Fibroblast of peridontal ligament (primary cell): ENCODE measurements around the gene MGRN1.
A peak's percentile ranks its signal among the peaks of the same experiment; 100 is the strongest.

ENCODE experiments used
- DNase-seq: peaks from one replicate; pipeline ENCODE4 v3.0.0-alpha.2; 2010; ENCODE audit errors: extremely low read depth

Gene MGRN1

DNA sequence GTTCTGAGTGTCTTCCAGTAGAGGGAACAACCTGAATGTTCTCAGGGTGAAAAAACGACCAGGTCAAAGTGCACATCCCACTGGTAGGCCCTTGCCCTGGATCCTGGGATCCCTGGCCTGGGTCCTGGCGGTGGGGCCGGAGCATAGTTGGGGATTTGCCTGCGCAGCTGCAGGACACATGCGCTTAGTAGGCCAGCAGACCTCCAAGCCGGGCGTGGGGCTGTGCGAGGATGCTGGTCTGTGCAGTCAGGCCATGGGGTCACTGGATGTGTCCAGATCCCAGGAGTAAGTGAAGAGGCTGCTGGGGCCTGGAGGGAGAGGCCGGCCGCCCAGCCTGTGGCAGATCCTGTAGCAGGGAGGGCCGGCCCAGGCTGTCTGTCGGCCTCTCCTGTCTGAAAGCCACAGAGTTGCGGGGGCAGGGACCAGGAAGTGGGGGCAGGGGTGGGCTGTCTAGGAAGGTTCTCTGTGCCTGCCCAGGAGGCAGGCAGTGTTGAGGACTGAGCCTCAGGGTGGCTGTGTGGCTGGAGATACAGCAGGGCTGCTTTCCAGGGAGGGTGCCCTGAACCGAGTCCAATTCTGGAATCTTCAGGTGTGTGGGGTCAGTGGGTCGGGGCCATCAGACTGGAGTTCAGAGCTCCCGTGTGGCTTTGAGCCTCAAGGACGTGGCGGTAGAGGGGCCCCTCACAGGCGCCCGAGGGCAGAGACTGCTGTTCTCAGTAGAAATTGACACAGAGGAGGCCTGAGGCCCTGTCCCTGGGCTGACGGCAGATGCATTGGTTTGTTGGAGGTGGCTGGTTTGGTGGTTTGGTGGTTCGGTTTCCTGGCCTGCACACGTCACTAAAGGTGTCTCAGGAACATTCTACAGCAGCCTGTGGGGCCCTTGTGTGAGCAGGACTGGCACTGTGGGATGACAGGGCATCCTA, 51.5 kb downstream of the MGRN1 start:
- no peak for DNase-seq

DNA sequence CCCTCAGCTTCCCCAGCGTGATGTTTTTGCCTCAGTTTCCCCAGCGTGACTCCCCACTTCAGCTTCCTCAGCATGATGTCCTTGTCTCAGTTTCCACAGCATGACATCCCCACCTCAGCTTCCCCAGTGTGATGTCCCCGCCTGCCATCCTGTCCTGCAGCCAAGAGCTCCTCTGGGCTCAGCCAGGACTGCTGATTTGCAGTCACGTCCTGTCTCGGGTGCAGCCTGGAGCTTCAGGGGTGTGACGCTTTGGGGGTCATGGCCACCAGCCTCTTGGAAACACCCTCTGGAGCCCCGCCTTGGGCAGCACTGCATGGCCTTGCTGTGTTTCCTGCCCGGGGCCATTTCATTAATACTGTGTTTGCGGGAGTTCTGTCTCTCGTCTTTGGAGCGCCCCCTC, 52.2 kb downstream of the MGRN1 start:
- no peak for DNase-seq

DNA sequence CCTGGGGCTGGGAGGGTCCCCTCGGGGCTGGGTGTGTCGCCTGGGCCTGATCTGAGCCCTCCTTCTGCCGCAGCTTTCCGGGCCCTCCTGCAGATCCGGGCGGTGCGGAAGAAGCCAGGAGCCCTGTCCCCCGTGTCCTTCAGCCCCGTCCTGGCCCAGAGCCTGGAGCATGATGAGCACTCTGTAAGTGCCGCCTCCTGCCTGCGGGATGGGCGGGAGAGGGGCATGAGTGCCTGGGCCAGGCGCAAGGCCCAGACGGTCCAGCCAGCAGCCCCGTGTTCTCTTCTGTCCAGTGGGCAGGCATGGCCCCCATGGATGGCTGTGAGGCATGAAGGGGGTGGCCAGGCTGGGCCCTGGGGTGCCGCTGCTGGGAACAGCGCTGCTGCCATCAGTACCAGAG, 52.8 kb downstream of the MGRN1 start:
- DNase-seq, result no peak

DNA sequence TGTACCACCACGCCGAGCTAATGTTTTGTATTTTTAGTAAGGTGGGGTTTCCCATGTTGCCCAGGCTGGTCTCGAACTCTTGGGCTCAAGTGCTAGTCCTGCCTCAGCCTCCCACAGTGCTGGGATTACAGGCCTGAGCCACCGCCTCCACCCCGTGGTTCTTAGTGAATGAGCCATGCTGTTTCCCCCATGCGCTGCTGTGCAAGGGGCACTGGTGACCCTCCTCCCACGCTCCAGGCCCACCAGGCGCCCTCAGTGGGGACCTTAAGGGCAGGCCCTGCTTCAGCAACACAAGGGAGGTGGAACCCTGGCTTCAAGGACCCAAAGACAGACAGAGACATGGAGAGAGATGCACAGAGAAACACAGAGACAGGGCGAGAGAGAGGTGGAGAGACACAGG, 53.4 kb downstream of the MGRN1 start:
- no peak for DNase-seq

DNA sequence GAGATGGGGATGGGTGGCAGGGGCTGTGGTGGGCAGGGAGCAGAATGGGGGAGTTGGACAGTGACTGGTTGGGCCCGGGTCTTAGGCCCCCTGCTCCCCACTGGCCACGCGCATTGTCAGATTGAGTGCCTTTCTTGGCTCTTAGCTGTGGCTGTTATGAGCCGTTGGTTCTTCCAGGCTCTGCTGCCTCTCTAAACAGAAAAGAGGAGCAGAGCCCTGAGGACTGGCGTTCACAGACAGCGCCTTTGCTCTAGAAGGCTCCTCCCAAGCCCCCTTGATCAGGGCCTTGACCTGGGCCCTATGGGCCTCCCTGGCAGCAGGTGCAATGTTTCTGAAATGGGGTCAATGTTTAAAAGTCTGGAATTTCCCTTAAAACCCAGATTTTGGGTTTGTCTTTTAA, 54.0 kb downstream of the MGRN1 start:
- DNase-seq, result no peak

DNA sequence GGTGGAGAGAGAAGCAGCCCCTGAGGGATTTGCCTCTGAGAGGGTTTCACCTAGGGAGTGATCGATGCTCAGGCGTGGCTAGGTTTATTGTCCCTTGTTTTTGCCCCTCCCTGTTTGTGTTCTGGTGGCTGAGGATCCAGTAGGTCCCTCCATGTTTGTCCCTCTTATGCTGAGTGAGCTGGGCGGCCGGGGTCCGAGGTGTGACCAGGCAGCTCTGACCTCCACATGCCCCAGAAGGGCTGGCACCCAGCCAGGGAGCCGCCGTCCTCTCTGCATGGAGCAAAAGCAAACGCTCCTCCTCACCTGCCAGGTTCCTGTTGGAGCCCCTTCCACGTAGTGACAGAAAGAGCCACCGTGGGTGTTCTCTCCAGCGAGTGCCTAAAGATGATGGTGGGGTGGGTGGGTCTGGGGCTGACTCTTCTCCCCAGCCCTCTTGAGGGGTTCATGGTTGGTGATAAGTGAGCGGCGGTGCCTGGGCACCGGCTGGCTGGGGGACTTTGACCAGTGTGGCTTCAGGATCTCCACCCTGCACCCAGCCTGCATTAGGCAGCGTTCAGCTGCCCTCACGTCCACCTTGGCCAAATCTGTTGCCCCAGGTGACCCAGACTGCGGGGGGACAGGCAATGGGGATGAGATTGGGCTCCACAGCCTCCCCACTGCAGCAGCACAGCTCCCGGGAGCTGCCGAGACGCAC, 54.7 kb downstream of the MGRN1 start:
- no peak for DNase-seq

DNA sequence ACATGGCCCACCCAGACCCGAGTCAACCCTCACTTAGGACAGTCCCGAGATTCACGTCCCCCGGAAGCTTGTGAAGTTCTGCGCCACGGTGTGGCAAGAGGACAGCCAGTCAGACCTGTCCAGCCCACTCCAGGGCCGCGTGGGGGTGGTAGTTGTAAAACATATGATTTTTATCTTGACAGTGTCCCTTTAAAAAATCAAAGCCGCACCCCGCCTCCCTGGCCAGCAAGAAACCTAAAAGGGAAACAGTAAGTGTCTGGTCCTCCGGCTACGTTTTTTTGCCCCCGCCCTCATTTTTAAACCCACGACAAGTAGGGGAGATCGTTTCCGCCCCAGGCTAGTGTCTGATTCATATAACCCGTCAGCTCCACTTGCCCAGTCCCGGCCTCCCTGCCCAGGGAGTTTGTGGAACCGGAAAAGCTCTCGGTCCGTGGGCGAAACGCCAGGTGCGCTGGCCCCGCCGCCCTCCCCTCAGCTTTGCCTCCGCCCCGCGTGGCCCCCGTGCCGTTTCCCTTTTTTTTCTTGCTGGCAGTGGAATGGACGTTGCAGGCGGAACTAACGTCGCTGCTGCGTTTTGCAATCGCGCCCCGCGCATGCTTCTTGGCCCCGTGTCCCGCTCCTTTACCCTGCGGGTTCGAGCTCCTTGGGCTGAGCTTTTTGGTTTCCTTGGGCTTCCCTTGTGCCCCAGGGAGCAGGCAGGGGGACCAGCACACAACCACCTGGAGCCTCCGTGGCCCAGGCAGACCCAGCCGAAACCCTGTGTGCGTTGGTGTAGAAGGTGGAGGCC, 55.4 kb downstream of the MGRN1 start:
- DNase-seq, result peak; percentile 63

DNA sequence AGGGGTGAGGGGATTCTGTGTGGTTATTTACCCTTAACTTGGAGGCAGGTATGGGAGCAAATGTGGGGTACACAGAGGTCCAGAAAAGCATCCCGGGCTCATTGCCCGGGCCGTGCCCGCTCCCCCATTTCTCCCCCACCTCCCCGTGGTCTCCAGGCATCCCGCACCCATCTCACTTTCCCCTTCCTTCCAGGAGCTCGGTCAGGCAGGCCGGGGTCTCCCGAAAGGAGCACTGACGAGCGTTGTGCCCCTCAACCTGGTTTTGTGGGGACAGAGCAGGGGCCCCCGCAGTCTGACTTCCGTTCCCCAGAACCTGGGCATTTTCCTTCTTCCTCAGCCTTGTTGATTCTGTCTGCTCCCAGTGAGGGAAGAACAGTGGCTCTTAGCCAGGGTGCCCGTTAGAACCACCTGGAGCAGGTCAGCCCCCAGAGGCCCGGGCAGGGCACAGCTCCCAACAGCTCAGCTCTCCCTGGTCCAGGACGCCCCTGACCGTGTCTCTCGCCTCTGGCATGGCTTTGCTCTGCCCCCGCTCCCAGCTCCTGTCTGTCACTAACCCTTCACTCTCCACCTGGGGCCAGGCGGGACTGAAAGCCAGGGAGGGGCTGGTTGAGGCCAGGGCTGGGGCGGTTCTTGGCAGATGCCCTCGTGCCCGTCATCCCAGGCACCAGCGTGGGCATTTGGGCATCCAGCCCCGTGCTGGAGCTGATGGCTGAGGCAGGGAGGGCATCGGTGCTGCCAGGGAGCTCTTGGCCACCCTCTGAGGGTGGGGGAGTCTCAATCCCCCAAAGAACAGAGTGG, 56.2 kb downstream of the MGRN1 start:
- no peak for DNase-seq

DNA sequence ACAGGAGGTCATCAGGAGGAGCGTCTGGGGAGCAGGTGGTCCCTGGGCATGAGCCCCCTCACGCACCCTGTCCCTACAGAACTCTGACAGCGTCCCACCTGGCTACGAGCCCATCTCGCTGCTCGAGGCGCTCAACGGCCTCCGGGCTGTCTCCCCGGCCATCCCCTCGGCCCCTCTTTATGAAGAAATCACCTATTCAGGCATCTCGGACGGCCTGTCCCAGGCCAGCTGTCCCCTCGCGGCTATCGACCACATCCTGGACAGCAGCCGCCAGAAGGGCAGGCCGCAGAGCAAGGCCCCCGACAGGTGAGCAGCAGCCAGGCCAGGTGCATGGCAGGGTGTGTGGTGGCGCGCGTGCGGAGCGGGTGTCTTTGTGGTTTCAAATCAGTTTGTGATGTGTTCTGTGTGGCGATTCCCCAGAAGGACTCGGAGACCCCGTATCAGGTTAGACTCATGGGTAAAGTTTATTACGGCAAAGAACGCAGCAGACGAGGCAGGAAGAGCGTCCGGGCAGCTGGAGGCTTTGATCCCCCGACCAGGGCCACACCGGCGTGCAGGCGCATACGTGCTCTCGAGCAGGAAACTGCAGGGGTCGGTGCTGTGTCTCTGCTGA, 57.0 kb downstream of the MGRN1 start:
- no peak for DNase-seq

DNA sequence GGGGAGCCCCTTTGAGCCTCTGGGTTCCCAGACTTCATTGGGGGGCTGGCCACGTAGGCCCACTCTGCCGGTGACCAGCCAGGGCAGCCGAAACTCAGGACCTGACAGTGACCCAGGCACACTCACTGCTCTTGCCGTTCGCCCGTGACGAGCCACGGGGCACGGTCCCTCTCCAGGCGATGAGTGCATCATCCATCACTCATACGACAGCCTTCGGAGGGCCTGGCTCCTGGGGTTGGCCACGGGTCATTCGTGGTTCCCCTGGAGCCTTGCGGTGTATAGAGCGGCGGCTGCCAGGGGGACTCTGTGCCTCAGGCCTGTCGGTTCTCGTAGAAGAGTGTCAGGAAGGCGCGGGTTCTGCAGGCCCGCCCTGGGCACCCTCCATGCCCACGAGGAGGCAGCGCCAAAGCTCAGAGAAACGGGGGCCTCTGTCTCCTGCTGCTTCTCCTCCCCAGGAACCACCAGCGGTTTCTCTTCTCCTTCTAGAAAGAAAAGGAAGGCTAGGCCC, 57.5 kb downstream of the MGRN1 start:
- DNase-seq, result no peak

DNA sequence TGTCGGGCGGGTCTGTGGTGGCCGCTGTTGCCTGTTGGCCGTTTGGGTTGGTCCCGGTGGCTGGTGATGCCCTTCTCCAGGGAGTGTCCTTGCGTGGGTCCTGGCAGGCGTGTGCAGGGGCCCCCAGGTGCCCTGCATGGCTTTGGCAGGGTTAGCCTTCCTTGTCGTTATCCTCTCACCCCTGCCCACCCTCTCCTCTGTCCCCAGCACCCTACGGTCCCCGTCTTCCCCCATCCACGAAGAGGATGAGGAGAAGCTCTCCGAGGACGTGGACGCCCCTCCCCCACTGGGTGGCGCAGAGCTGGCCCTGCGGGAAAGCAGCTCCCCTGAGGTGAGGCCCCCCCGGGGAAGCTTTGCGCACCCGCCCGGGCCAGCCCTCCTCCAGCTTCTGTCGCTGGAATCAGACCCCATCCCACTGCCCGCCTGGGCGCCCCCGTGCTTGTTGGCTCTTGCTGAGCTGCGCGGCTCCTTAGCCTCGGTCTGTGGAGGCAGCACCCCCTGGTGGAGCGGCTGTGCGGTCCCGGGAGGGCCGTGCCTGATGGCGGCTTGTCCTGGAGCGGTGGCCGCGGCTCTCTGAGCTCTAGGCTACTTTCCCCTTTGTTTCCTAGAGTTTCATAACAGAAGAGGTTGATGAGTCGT, 58.1 kb downstream of the MGRN1 start:
- DNase-seq, result no peak

DNA sequence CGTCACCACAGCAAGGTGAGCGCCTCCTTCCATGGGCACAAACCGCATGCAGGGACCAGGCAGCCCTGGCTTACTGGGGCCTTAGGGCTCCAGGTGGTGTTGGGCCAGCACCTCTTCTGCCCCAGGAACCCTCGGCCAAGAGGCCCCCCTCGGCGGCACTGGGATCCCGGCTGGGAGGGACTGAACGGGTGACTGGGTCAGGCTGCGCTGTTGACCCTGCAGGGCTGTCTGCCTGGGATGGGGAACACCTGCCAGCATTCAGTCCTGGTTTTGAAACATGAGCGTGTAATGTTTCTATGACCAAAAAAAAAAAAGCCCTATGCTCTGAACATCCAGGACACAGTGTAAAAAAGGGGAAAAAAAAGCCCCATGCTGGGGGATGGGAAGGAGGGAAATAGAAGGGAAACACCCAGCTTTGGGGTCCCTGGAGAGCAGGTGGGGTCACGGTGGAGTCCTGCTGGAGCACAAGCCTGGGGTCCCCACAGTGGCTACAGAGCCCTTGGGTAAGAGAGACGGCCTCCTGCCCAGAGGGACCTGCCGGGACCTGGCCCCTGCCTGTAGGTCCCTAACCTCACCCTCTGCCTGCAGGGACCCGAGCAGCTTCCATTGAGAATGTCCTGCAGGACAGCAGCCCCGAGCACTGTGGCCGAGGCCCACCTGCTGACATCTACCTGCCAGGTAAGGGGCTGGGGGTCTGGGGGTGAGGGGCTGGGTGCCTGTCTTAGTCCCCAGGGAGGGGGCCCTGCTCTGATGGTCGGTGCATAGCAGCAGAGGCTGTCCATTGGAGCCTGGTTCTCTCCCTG, 58.8 kb downstream of the MGRN1 start:
- DNase-seq, result no peak

DNA sequence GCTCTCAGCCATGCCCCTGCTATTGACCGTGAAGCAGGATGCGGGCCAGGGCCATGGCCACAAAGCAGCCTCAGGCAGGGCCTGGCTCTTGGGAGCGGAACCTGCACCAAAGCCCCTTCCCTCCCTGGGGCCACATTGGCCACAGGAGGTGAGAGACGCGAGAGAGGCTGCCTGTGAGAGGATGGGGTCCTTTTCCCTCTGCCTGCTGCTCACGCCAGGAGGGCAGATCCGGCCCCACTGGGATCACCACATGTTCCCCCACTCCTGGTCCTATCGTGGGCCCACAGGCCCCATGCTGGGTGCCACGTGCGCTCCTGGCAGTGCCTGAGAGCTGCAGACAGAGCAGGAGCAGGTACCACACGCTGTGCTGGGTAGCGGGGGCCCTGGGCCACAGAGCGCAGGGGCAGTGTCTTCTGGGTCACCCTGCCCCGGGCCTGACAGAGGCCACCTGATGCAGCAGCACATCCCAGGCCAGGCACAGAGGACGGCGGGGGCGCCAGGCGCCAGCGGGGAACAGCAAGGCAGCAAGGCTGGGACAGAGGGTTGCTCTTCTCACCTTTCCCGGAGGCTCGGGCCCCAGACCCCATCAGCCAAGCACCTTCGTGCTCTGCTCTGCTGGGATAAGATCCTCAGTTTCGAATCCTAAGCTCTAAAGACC, 59.6 kb downstream of the MGRN1 start:
- DNase-seq, result no peak

DNA sequence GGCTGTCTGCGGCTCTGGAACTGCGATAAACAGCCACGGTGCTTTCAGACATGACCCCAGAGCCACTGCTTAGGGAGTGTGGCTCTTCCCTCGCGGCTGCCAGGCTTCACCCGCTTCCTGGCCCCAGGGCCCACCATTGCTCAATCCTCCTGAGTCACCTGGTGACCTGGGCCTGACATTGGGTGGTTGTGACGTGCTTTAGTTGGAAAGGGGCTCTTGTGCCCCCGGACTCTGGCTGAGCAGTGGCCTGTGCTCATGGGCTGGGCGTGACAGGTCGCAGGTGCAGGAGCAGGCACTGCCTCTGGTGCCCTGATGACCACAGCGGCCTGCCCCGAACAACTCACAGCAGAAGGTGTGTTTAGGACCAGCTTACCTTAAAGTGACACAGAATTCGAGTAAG, 60.1 kb downstream of the MGRN1 start:
- no peak for DNase-seq

DNA sequence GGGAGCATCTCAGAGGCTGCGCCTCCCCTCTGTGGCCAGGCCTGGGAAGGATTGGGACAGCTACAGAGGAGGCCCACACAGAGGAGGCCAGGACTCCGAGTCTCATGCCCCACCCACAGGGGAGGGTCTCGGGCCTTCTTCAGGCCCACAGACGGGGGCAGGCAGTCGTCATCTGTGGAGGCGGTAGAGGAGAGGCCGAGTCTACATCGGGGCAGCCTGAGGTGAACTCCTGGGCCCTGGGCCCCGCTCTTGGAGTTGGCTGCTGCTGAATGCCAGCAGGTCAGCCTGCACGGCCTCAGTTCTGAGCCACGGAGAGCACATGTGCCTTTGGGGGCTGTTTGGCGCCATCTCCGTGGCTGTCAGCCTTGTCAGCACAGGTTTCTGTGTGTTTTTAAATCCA, 60.7 kb downstream of the MGRN1 start:
- DNase-seq, result no peak

DNA sequence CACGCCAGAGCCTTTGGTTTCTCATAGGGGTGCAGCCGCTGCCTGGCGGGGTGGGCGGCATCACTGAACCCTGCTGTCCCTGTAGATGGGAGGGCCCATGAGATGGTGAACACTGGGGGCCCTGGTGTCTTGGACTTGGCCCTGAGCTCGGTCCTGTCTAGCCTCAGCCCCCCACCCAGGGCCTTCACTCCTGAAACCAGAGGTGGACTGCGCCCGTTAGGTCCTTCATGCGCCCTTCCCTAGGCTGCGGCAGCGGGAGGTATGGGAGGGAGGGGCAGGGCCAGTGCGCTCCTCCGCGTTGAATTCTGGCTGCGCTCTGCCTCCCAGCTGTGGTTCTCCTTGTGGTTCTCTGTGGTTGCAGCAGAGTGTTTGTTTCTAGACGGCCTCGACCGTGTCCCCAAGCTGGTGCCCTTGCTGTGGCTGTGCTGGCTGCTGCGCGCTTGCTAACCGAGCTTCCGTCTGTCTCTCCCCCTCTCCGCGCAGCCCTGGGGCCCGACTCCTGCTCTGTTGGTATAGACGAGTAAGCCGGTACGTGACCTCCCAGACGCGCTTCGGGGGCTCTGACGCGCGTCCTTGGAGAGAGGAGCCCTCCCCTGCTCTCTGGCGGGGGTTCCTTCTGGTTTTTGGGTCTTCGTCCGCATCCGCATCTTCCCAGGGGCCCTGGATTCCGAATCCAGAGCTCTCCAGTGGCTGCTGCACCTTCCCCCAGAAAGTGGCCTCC, 61.3 kb downstream of the MGRN1 start:
- no peak for DNase-seq

DNA sequence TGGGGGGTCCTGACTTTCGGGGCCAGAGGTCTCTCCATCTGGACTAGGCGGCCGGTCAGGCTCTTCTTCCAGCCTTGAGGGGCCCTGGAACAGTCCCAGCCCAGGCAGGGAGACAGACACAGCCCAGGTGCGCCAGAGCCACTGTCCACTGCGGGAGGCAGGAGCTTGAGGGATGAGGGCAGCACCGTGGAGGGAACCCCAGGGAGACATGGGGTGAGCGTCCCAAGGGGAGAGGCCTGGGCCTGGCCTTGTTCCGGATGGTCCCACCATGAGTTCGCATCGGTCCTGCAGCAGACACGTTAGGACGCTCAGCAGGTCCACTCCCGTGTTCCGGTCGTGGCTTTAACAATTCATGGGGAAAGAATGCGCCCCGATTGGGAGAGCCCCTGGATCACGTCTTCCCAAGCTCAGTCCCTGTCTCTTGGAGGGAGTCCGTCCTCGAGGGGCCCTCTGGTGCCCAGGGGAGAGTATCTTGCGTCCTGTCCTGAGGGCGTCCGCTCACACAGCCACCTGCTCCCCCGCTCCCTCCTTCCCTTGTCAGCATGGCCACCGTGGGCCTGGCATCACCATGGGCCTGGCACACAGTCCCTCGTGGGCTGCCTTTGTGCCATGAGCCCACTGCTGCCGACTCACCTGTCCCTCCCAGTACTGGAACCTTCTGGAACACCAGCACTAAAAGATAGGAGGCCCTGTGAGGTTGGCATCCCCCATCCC, 62.0 kb downstream of the MGRN1 start:
- no peak for DNase-seq

DNA sequence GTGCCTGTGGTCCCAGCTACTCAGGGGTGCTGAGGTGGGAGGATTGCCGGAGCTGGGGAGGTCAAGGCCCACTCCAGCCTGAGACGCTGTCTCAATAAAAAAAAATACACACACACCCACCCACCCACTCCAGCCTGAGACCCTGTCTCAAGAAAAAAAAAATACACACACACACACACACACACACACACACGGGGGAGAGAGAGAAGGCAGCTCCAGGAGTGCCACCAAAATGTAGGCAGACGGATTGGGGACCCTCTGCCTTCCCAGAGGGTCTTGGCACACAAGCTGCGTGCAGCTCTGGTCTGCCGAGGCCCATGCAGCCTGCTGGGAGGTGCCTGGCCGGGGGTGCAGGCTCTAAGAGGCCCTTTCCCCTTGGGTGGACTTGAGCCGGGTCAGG, 62.8 kb downstream of the MGRN1 start:
- no peak for DNase-seq
